NCI-H345 treated with DMSO at 0.1 percent for 48 hours (cell line): ENCODE data around the gene GMDS.

ENCODE experiments used
- DNase-seq: peaks from one replicate; lab custom pipeline; 2025; ENCODE audit not compliant: unreplicated experiment; lab: John Stamatoyannopoulos, UW

GMDS gene

DNA sequence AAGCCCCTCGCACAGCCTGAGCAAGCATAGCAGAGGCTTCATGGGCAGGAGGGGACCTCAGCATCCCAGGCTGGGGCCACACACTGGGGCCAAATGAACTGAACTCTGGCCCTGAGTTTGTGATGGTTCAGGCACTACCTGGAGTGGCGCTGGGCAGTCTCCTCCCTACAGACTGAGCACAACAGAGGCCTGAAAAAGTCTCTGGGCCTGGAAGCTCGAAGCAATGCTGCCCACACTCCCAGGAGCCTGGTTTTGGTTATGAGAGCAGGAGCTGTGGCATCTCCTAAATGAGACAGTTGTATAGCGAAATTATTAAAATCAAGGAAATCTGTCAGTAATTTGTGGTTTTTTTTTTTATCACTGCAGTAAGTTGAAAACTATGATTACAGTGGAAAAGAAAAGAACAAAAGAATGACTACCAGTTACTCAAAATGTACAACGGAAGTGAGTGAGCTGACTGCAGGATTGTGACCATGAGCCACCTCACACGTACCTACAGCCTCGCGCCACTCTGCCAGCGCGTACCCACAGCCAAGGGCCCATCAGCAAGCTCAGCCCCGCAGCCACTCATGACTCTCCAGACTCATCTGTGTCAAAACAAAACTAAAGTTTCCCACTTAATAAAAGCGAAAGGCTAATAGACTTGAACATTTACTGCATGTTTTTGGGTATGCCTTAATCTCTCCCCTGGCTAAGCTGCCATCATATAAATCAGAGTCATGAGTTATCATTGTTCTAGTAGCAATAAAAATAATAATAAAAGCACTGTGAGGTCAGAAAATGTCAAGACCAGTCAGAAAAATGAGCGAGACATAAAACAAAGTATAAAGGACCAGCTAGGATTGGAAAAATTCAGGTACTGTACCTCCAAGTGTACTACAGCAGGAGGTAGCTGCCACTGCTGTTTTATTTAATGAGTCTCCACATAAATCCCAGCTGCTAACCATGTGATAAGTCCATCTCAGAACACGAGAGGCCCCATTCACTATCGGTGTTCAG is 458.7 kb downstream of the GMDS start:
- no peak for DNase-seq

DNA sequence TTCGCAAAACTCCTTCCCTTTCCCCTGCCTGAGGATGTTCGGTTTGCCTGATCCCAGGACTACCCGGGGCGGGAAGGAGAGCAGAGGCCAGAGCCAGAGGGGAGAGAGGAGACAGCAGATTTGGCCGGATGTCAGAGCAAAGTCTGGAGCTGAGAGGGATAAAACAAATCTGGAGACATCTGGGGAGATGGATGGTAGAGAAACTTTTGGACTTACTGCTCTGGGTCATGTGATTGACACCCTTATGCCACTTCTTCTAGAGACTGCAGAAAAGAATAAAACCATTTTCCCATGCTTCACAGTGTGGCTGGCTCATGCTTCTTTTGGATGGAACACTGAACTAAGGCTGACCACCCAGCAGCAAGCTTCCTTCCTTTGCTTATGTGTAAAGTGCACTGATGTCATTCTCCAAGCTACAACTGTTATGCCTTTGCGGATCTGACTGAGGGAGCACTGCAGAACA is 461.0 kb downstream of the GMDS start:
- DNase-seq, result no peak

DNA sequence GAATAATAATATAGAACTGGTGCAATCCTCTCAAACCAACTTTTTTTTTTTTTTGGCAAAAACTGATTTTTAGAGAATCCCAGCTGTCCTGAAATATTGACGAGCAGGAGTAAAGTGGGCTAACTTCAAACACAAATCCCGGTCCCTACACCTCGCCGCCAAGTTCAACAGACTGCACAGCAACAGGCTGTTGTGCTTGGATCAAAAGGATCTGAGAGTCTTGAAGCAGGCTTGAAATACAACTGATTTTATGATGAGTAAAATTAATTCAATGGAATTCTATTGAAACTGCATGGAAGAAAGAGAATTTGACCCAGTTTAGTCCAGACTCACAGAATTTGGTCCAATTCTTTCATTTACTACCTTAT is 463.6 kb downstream of the GMDS start:
- DNase-seq, result no peak

DNA sequence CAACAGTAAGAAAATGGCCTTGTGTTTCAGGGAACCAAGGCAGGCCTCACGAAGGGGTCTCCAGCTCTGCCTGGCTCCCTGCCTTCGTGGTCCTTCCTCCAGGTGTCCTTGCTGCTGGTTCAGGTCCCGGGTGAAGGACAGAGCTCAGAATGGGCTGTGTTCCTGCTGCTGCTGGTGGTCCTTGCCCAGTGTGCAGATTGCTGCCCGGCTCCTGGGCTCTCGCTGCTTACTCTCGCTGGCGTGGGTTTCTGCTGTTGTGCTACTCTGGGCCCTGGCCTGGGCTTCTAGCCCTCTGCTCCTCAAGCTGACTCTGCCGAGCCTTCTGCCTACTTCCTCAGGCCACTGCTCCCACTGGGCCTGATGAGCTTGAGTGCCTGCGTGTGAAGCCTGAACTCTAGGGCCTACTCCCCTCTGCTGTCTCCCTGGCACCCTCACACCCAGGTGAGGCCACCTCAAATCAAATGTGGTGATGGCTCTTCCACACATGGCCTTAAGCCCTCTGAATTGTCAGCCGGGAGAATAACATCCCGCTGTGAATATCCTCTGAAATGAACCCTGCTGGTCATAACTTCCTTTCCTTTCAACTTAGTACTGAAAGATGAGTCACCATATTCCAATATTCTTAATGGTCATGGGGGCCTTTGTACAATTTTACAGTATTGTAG is 464.1 kb downstream of the GMDS start:
- no peak for DNase-seq

DNA sequence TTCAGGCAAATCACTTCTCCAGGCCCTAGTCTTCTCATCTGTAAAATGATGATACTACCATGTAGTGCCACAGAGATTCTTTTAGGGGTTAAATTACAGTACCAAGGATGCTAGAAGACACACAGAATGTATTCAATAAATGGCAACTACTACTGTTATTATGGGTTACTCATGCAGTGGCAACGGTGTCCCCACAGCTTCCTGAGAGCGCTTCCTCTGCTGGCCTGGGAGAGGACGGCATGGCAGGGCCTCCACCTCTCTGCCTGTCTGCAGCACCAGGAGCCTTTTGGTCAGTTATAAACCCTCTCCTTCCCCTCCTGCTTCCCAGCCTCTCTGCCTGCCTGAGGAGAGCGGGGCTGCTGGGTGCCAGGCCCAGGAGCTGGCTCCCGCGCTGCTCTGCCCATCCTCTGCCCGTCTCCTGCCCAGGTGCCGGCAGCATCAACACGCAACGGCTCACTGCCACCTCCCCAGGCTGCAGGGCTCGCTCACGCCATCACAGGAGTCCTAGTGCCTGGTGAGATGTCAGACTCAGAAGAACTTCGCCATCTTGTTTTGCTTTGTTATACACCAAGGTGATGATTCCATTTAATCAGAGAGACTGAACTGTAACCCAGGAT is 465.0 kb downstream of the GMDS start:
- DNase-seq, result no peak

DNA sequence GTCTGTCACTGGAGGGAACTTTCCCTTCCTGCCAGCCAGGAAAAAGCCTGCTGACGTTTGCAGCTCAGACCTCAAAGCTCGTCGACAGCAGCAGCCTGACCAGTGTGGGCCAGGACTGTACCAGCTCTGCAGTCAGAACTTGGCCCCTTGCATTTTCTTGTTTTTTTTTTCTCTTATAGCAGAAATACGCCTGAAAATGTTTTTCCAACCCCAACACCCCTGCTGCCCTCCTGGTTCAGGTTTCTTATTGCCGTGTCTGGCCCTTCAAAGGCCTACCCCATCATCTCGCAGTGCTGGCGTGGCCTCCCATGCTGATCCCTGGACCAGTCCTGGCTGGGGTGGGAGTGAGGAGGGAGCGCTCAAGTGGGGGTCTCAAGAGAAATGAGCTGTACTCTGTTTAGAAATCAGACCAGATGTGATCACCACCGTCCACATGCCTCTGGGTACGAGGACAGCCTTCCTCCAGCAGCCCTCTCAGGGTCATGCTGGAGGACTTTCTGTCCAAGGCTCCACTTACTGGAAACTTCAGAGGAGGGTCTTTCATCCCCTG is 466.6 kb downstream of the GMDS start:
- no peak for DNase-seq

DNA sequence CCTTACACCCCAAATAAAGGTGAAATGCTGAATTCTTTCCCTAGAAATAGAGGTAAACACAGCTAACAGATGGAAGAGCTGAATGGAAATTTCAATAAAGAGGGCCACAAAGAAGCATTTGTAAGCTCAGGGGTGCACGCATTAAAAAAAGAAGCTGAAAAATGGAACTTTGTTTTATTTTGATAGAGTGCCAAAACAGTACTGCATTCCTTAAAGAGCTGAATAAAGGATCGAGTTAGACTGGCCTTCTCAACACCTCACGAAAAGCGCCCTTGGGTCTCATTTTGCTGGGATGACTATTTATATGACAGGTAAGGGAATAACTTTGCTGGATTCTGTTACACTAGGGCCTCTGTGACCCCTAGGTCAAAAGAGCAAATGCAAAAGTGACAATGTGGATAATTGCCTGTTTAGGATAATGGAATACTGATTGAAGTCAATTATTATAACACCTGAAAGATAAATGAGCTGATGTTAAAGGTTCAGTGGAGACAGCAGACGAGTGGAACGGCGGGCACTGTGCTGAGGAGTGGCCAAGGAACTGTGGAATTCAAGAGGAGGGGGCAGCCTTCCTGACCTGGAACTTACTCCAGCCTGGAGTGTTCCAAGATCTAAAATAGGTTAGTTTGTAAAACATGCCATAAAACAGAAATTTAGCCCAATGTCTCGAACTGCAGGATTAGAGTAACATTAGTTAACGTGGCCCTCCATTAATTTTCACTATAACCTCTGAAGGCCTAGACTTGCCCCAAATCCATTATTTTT is 467.3 kb downstream of the GMDS start:
- no peak for DNase-seq

DNA sequence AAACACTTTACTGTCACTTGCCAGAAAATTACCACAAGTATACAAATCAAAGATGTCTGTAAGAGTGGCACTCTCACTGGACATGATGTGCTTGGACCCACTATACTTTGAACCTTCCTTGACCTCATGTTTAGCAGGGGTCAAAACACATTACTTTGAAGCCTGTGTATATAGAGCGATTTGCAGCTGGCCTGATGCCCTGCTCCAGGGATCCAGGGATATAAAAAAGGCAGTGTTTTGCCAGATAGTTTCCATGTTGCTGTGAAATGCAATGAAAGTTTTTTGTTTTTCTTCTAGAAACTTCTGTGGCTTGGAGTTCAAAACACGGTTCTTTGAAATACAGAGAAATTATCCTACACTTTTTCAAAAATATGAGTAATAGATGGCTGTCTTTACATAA is 470.0 kb downstream of the GMDS start:
- no peak for DNase-seq

DNA sequence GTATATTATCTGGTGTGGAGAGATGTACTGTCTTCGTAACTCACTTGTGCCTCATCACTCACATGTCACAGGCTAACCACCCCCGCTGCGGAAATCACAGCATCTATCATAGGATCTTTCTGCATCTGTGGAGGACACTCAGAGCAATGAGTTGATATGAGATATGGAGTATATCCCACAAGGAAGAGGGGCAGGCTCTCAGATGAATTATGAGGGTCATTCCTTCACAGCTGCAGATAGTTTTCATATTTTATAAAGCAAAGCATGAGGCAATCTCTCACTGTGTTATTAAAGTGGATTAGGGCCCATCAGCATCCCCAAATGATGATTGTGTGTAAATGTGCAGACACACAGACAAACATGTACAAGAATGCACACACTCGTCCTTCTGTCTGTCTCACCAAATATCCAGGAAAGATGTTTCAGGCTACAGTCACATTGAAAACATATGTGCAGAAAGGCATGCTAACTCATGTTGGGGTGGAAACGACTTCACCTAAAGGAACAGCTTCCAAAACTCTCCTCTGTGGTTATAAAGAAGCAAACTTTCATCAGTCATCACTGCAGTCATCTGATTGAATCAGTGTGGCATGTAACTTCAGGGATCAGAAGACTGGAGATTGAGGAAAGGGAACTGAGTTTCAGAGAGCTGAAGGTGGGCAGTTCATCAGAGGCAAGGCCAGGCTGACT is 471.0 kb downstream of the GMDS start:
- no peak for DNase-seq

DNA sequence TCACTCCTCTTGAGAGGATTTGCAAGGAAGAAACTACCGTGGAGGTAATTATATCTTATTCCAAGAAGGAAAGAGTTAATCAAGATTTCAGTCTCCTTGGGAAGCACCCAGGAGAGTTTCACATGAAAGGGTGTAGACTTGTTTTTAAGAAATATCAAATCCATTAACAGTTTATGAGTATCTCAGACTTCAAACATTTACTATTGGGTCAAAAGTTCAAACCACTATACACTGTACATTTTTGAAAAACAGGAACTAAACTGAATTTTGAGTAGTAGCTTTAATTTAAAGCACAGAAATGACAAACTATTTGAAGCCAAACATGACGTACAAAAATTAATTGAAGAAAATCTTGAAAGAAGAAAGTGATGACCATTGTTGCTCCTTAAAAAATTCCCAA is 471.7 kb downstream of the GMDS start:
- DNase-seq, result no peak

DNA sequence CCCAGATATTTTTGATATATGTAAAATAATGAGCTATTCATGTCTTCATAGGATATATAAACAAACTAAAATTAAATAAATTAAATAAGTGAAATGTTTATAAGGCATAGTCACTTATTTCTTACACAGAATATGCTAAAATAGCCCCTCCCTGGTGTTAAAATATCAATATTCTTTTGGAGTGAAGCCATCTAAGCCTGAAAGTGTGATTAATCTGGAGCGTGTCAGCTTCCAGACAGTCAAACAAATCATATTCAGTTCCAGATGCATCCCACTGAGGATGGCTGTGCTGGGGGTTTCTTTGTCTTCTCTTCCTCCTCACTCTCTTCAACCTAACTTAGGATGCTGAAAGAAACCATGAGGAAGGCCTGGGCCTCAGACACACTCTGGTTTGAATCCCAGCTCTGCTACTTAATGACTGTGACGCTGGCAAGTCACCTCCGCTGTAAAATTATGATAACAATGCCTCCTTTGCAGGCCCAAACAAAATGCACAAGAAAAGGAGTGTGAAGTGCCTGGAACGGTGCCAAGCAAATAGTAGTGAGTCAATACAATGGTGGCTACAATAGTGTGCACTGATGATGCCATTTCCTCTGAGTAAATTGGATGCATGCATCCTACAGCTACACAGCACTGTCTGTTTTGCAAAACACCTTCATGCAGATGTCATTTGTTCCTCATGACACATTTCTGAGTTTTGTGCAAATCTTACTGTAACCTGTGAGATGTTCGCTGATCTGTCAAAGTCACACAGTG is 474.3 kb downstream of the GMDS start:
- DNase-seq, result peak; percentile 31

DNA sequence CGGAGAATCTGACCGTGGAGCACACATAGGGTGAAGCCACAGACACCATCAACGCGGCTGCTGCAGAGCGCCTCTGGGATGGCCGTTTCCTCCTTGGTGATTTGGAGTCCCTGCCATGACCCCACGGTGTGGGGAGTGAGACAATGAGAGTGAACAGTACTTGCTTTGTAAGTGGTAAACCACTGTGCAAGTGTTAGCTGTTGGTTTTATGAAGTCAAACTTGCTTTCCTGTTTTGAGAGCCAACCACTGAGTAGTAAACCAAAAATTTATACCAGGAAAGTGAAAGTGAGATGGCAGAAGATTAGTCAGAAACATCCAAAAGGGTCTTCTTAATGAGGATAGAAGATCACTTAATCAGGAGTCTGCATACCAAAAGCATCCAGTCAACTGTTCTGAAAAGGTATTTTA is 475.0 kb downstream of the GMDS start:
- DNase-seq, result no peak

DNA sequence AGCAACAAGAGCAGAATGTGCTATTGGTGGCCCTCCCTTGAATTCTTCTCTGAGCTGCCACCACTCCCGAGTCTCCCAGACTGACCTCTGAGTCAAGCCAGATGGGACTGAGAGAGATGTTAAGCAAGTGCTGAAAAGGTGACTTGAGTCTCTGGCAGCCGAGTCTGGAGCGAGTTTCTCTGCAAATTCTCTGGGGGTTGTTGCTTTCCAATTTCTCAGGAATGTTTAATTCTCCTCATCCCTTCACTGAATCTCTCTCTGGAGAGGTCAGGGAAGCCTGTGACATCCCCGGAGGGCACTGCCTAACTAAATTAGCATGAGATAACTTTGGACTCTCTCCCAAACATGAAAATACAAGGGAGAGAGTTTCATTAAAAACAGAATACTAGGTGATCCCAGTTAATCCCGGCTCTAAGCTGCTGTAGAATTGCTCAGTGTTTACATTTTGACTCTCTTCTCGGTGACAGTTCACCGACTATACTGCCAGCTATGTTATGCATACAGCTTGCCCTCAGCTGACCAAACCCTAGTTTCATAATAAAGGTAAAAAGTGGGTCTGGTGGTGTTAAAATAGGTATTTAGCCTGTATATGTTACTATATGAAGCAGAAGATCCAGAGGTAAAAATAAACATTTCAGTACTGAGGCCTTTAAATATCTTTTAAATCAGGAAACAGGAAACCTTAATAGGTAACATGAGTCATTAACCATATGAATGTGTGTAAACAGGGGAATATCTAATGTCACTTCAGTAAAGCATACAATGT is 477.7 kb downstream of the GMDS start:
- DNase-seq, result no peak

DNA sequence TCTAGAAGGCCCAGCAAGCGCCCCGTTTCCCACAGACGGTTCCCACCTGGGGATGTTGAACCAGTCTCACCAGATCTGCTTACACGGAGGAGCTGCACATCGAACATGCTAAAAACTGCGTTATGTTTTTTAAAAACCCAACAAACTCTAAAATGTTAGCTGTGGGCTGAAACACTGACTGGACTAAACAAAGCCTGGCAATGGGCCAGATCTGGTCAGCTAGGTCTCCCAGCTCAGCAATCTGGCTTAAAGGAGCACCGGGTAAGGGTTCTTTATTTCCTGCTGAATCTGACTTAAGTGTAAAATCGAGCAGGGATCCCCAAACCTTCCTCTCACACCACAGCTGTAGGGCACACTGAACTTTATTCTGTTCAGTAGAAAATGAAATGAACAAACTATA is 478.8 kb downstream of the GMDS start:
- DNase-seq, result no peak

DNA sequence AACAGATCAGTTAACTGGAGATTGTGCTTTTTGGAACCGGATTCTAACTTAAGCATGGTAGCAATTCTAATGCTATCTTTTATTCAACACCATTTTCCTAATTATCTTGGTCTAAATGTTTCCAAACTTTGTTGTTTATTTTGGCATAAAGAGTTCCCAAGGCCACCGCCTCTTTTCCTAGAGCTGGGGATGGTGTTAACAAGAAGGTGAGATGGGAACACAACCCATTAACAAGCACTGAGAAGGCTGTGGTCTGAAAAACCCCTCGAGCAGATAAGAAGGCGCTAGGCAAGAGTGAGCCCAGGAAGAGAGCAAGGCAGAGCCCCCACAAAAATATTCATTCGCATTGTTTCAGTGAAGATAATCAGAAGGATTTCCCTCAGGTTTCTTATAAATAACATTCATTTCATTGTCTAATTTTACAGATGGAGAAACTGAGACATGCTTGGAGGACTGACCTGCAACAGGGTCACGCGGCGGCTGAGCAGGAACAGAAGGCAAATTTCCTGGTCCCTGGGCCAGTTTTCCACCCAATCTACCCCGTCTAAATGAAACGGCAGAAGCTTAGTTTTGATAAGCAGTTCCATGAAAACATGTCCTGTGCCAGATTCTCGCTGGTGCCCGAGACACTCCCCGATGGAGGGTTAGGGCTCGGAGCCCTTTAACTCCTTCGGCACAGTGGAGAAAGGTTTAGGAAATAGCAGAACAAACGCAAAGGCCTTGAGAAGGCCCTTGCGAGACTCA is 480.1 kb downstream of the GMDS start:
- DNase-seq, result no peak

DNA sequence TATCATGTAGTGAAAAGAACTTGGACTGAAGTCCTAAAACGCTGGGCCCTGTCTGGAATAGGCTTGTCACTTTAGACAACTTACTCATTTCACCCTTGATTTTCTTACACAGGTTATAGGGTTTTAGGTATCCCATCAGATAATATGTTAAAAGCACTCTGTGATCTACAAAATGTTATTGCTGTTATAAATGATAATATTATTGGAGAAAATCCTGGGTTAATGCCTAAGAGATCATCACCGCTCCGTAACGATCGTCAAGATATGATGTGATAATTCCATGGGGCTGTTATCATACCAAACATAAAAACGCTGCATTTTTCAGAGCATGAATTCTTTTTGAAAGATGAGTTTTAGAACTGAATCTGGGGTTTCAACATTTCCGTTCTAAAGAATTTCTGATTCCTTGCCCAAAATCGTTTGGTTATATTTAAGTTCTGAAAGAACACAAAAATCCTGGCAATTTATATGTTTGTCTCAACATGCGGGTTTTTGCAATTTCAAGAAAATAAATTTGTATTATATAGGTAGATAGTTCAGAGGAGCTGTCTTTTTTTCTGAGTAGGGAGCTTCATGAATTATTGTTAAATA is 480.9 kb downstream of the GMDS start:
- no peak for DNase-seq

DNA sequence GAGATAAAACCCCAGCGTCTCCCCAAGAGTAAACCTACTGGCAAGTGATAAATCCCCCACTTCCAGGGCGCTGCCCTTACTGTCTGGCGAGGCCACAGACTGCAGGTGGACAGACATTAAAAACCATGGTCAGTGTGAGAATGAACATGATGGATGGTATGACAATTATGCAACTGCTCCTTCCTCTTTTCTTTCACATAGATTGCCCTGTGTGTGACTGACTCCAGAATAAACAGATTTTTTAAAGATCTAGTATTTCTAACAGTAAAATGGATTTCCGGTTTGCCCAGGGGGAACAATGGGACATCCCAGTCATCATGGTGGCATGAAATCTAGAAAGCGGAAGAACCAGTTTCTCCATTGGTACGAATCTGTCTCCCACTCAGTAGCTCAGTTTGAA is 482.0 kb downstream of the GMDS start:
- DNase-seq, result no peak

DNA sequence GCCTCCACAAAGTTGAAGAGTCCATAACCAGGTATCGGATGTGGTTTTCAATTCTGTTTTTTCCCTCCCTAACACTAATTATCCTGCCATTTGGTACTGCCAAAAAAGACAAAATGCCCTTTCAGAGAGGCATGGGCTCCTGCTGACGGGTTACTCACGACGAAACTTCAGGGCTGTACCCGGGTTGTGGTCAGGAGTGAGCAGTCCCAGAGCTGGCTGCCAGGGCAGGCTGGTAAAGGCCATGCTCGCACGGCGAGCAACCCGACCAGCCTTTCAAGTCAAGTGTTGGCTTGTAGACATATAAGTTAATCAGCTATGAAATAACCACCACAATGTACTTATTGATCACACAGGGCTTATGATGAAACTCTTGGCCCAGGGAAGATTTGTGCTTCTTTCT is 483.2 kb downstream of the GMDS start:
- DNase-seq, result no peak
